ENCODE measurements around the gene CRYBG1.

Gene CRYBG1

DNA sequence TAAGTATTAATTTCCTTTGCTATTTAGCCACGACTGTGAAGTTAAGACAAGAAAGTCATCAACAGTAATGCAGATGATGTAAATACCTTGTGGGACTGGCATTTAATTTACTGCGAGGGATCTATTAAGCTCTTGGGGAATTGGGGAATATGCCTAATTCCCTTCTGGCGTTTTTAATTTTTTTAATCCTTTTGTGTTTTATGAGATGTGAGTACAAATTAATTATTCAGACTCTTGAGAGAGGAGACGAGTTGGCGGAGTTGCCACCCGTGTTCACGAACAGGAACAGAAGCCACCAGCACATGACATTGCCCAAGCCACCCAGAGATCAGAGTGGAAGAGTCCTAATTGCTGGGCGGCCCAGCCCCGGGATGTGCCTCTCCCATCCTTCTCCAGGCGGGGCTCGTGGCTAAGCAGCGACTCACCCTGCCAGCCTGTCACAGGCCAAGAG is 533 bp upstream of the CRYBG1 start:
- H3K4me3 ChIP-seq (ENCODE audit: low read depth, low read length) = no peak overlapping the region

GRCh38 chr6:106360989-106361430 is 493 bp downstream of the CRYBG1 start:
- TF ChIP-seq CTCF (conservative IDR thresholded peaks at IDR 0.05; ENCODE audit: low read depth, low read length) = no peak
- peak; percentile 2 for DNase-seq (ENCODE audit: low read depth)
- peak overlapping the region; percentile 43 for H3K4me3 ChIP-seq (ENCODE audit: low read depth, low read length)

More for the DNA sequence above, 533 bp upstream of the CRYBG1 start:
- DNase-seq (ENCODE audit: low read depth) = no peak
- TF ChIP-seq CTCF (conservative IDR thresholded peaks at IDR 0.05; ENCODE audit: low read depth, low read length) = no peak

GRCh38 chr6:106363401-106364138 is 3.1 kb downstream of the CRYBG1 start:
- TF ChIP-seq CTCF (conservative IDR thresholded peaks at IDR 0.05; ENCODE audit: low read depth, low read length) = no peak
- peak; percentile 3 for DNase-seq (ENCODE audit: low read depth)
- no peak overlapping the region for H3K4me3 ChIP-seq (ENCODE audit: low read depth, low read length)

- no peak for DNase-seq (ENCODE audit: low read depth)
- no peak for TF ChIP-seq CTCF (conservative IDR thresholded peaks at IDR 0.05; ENCODE audit: low read depth, low read length)
- H3K4me3 ChIP-seq (ENCODE audit: low read depth, low read length) = no peak overlapping the region
Measured at GRCh38 chr6:106369739-106370138, 9.2 kb downstream of the CRYBG1 start.

DNA sequence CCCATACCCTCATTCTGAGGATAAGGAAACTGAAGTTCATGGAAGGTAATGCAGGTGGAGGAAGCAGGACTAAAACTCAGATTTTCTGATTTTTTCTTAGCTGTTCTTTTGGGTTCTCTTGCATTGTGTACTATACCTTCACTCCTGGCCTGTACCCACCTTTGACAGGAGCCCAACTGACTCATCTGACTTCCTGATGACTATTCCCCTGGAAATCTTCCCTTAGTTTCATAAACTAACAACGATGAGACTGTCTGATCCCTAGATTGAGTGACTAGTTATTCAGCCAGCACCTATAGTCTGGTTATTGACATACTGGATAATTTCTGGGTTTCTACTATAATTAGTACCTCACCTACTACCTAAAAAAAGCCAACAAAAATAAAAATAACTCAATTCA is 10.1 kb downstream of the CRYBG1 start:
- no peak for TF ChIP-seq CTCF (conservative IDR thresholded peaks at IDR 0.05; ENCODE audit: low read depth, low read length)
- H3K4me3 ChIP-seq (ENCODE audit: low read depth, low read length) = no peak overlapping the region
- DNase-seq (ENCODE audit: low read depth) = no peak

GRCh38 chr6:106372838-106373501 is 12.5 kb downstream of the CRYBG1 start:
- no peak for DNase-seq (ENCODE audit: low read depth)
- no peak overlapping the region for H3K4me3 ChIP-seq (ENCODE audit: low read depth, low read length)
- no peak for TF ChIP-seq CTCF (conservative IDR thresholded peaks at IDR 0.05; ENCODE audit: low read depth, low read length)
